Parathyroid adenoma (tissue), 2 donors: ENCODE data around the gene UGT1A1.
"Not testable (repeated sequence)": the region's sequence is repeated elsewhere in the genome, so short reads cannot be mapped to it uniquely, and the experiment has no call there.

Experiments used
- H2AFZ ChIP-seq: fragments of 300-600 bp; sonication (generic); one replicate; pipeline ENCODE4 v1.7.0; 2017; ENCODE audit warnings: antibody characterized with exemption, mild to moderate bottlenecking
- H3K27ac ChIP-seq: fragments of 300-600 bp; sonication (generic); one replicate; pipeline ENCODE4 v1.7.0; 2017
- H3K27me3 ChIP-seq: fragments of 300-600 bp; sonication (generic); one replicate; pipeline ENCODE4 v1.7.0; 2017; ENCODE audit warnings: low read length; ENCODE audit not compliant: control insufficient read depth, insufficient read depth
- H3K36me3 ChIP-seq: fragments of 300-600 bp; sonication (generic); one replicate; pipeline ENCODE4 v1.7.0; 2017; ENCODE audit warnings: low read length; ENCODE audit not compliant: control insufficient read depth, insufficient read depth
- H3K4me1 ChIP-seq: fragments of 300-600 bp; sonication (generic); one replicate; pipeline ENCODE4 v1.7.0; 2017; ENCODE audit warnings: control low read depth
- H3K4me2 ChIP-seq: fragments of 300-600 bp; sonication (generic); one replicate; pipeline ENCODE4 v1.7.0; 2017; ENCODE audit warnings: low read length
- H3K4me3 ChIP-seq: fragments of 300-600 bp; sonication (generic); one replicate; pipeline ENCODE4 v1.7.0; 2017; ENCODE audit warnings: low read depth, low read length
- H3K79me2 ChIP-seq: fragments of 300-600 bp; sonication (generic); one replicate; pipeline ENCODE4 v1.7.0; 2017; ENCODE audit warnings: control low read depth
- H3K9ac ChIP-seq: fragments of 300-600 bp; sonication (generic); one replicate; pipeline ENCODE4 v1.7.0; 2017; ENCODE audit warnings: mild to moderate bottlenecking
- H3K9me3 ChIP-seq: fragments of 300-600 bp; sonication (generic); one replicate; pipeline ENCODE4 v1.7.0; 2017; ENCODE audit warnings: low read length; ENCODE audit not compliant: control insufficient read depth
- CTCF ChIP-seq: fragments of 300-600 bp; sonication (generic); IDR thresholded peaks from one replicate; pipeline ENCODE4 v1.7.0; 2017; ENCODE audit warnings: antibody characterized with exemption, mild to moderate bottlenecking
- donor health status: primary hyperparathyroidism.

Gene UGT1A1

GRCh38 chr2:233714121-233714520 lies 45.9 kb upstream of the UGT1A1 start:
- no peaks in the 10 kb centered on the region for H3K36me3 ChIP-seq
- H3K27me3 ChIP-seq = no peaks in the 10 kb centered on the region
- no peaks in the 10 kb centered on the region for H3K79me2 ChIP-seq
- H2AFZ ChIP-seq = no peak overlapping the region
- no peaks in the 10 kb centered on the region for H3K9me3 ChIP-seq
- H3K27ac ChIP-seq = no peak overlapping the region
- H3K9ac ChIP-seq = no peak overlapping the region
- no peak for TF ChIP-seq CTCF
- H3K4me1 ChIP-seq = no peaks in the 10 kb centered on the region
- H3K4me3 ChIP-seq = no peak overlapping the region
- no peak overlapping the region for H3K4me2 ChIP-seq

- H3K4me3 ChIP-seq = no peak within 1 kb of the TSS
- H3K9ac ChIP-seq = no peak within 1 kb of the TSS
- no peak for TF ChIP-seq CTCF
- H3K36me3 ChIP-seq = no peaks in the 10 kb centered on the region
- H3K4me2 ChIP-seq = no peak within 1 kb of the TSS
- H3K4me1 ChIP-seq = no peaks in the 10 kb centered on the region
- no peaks in the 10 kb centered on the region for H3K9me3 ChIP-seq
- H3K27ac ChIP-seq = no peak within 1 kb of the TSS
- no peaks in the 10 kb centered on the region for H3K27me3 ChIP-seq
- no peak within 1 kb of the TSS for H2AFZ ChIP-seq
- H3K79me2 ChIP-seq = no peaks in the 10 kb centered on the region
Observed at GRCh38 chr2:233718552-233718951, 41.5 kb upstream of the UGT1A1 start, which contains the start of gene UGT1A4. Gene UGT1A4 (plus strand): TSS chr2:233718736. CDS start chr2:233718821, 85 bp downstream.

- no peaks in the 10 kb centered on the region for H3K27me3 ChIP-seq
- no peak within 1 kb of the TSS for H3K9ac ChIP-seq
- H3K4me2 ChIP-seq = no peak within 1 kb of the TSS
- H3K36me3 ChIP-seq = no peaks in the 10 kb centered on the region
- H3K79me2 ChIP-seq = no peaks in the 10 kb centered on the region
- H3K9me3 ChIP-seq = no peaks in the 10 kb centered on the region
- TF ChIP-seq CTCF = no peak
- H3K27ac ChIP-seq = no peak within 1 kb of the TSS
- H2AFZ ChIP-seq = no peak within 1 kb of the TSS
- no peaks in the 10 kb centered on the region for H3K4me1 ChIP-seq
- H3K4me3 ChIP-seq = no peak within 1 kb of the TSS
Observed at GRCh38 chr2:233728723-233729301, 31.3 kb upstream of the UGT1A1 start, which contains the start of gene UGT1A3. Gene UGT1A3 (plus strand): TSS chr2:233729042. CDS start chr2:233729127, 85 bp downstream.

GRCh38 chr2:233736868-233737653 lies 23.0 kb upstream of the UGT1A1 start:
- not testable (repeated sequence) for H3K9ac ChIP-seq, H2AFZ ChIP-seq, H3K9me3 ChIP-seq, H3K4me3 ChIP-seq, H3K27me3 ChIP-seq, H3K4me1 ChIP-seq, H3K79me2 ChIP-seq, H3K36me3 ChIP-seq, H3K4me2 ChIP-seq, H3K27ac ChIP-seq

- Histone ChIP-seq H3K27me3 (no peaks in the 10 kb centered on the region), H3K4me3 (no peak overlapping the region), H3K9ac (no peak overlapping the region), H3K36me3 (no peaks in the 10 kb centered on the region), H3K4me2 (no peak overlapping the region), H3K9me3 (no peaks in the 10 kb centered on the region), H3K27ac (no peak overlapping the region), H3K4me1 (no peaks in the 10 kb centered on the region), H2AFZ (no peak overlapping the region), H3K79me2 (no peaks in the 10 kb centered on the region)
- TF ChIP-seq CTCF = no peak
Observed at GRCh38 chr2:233740870-233741269, 19.2 kb upstream of the UGT1A1 start.
